PC-9 (cell line): ENCODE results near the gene SLX4IP. TPM values are rescaled to one million over a fixed set of nuclear protein-coding genes. Genes with fewer than 3 reads are reported as not detected.

Experiments used
- BruUV-seq: library from RNA; stranded (reverse); fragments of 400-500 nt; replicated peaks from 2 replicates; lab custom pipeline; 2021; lab: Mats Ljungman, UMichigan
- CTCF ChIA-PET: fragments of 300-600 bp; sonication (Branson Sonifier 250); formaldehyde crosslinking; loops from one replicate; lab custom pipeline; 2022; ENCODE audit warnings: antibody characterized with exemption; lab: Charles Lee
- POLR2A ChIA-PET: fragments of 300-600 bp; sonication (Branson Sonifier 250); formaldehyde crosslinking; loops from one replicate; lab custom pipeline; 2022; ENCODE audit warnings: antibody characterized with exemption; ENCODE audit not compliant: unreplicated experiment; lab: Charles Lee
- DNase-seq, 2 experiments: peaks; one replicate each; pipeline versions ENCODE4 v3.0.0 to v3.0.0-alpha.2; 2015 to 2022; ENCODE audit warnings: mixed read lengths in 1 of 2
- H2AFZ ChIP-seq: fragments of 200-600 bp; sonication (generic); 2 replicates; pipeline ENCODE4 v1.8.1; 2017; ENCODE audit warnings: antibody characterized with exemption
- H3F3A ChIP-seq: fragments of 200-600 bp; sonication (generic); 2 replicates; pipeline ENCODE4 v1.8.1; 2017; ENCODE audit warnings: antibody characterized with exemption, mild to moderate bottlenecking, low read depth; ENCODE audit not compliant: insufficient read depth
- H3K27ac ChIP-seq: fragments of 200-600 bp; sonication (generic); 2 replicates; pipeline ENCODE4 v1.6.1; 2016; ENCODE audit warnings: mixed run types
- H3K27me3 ChIP-seq: fragments of 200-600 bp; sonication (generic); 2 replicates; pipeline ENCODE4 v1.6.1; 2016; ENCODE audit warnings: low read depth, mixed run types; ENCODE audit not compliant: insufficient read depth
- H3K36me3 ChIP-seq: fragments of 200-600 bp; sonication (generic); 2 replicates; pipeline ENCODE4 v1.6.1; 2016; ENCODE audit warnings: low read depth, mixed run types
- H3K4me1 ChIP-seq: fragments of 200-600 bp; sonication (generic); replicated peaks from 2 replicates; pipeline ENCODE4 v1.6.1; 2016; ENCODE audit warnings: mixed run types; ENCODE audit not compliant: insufficient read depth
- H3K4me2 ChIP-seq: fragments of 200-600 bp; sonication (generic); 2 replicates; pipeline ENCODE4 v1.6.1; 2017; ENCODE audit warnings: mixed run types
- H3K4me3 ChIP-seq: fragments of 200-600 bp; sonication (generic); 2 replicates; pipeline ENCODE4 v1.6.1; 2016; ENCODE audit warnings: mixed run types
- H3K79me2 ChIP-seq: fragments of 200-600 bp; sonication (generic); 2 replicates; pipeline ENCODE4 v1.6.1; 2017; ENCODE audit warnings: low read depth, mixed run types
- H3K9me2 ChIP-seq: fragments of 200-600 bp; sonication (generic); 2 replicates; pipeline ENCODE4 v1.8.1; 2017; ENCODE audit warnings: mild to moderate bottlenecking; ENCODE audit not compliant: insufficient read depth
- H3K9me3 ChIP-seq: fragments of 200-600 bp; sonication (generic); 2 replicates; pipeline ENCODE4 v1.8.1; 2016; ENCODE audit warnings: low read depth; ENCODE audit not compliant: insufficient read depth
- H4K20me1 ChIP-seq: fragments of 200-600 bp; sonication (generic); 2 replicates; pipeline ENCODE4 v1.8.1; 2017; ENCODE audit not compliant: insufficient read depth
- EZH2 ChIP-seq: fragments of 200-600 bp; sonication (generic); IDR thresholded peaks from 2 replicates; pipeline ENCODE4 v1.8.0; 2017; ENCODE audit warnings: antibody characterized with exemption, low read depth
- intact Hi-C: fragments of 100-400 bp; cut with micrococcal nuclease; formaldehyde crosslinking; loops from one replicate; pipeline ENCODE4 v1.10.0; 2022; ENCODE audit not compliant: unreplicated experiment
- total RNA-seq: library from RNA; stranded (reverse); gene quantifications from 2 replicates; pipeline ENCODE4 v1.2.3, GENCODE V29; 2021
- TF ChIP-seq, protein P1 (sequence below): fragments of 200-600 bp; sonication (generic); conservative IDR thresholded peaks from 2 replicates; pipeline ENCODE4 v1.6.1; 2017; ENCODE audit warnings: mixed run types, antibody characterized with exemption, mild to moderate bottlenecking, moderate library complexity

The SLX4IP gene
- total RNA-seq, 1 experiment from 2014 or later: 13.4 TPM

DNA sequence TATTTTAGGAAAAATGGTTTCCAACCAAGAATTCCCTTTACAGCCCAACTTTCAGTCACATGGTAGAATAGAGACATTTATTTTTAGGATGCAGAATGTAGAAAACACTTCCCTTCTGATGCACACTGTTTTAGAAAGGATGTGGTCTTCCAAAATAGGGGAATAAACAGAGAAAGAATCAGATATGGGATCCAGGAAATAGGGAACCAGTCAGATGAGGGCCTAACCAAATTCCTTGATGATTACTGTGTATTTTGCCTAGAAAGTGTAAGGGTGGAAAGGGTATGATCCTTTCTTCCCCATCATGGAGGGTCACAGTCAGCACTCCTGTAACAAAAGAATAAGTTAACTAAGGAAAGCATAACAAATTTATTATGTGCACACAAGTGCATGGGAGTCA is 27.4 kb downstream of the SLX4IP start:
- peaks cover 2% of the 10 kb centered on the region for H3F3A ChIP-seq
- 0 out of 2 replicates have a peak, but pooled peaks cover 3% of the 10 kb centered on the region for H3K79me2 ChIP-seq
- H4K20me1 ChIP-seq: no peaks in the 10 kb centered on the region
- CTCF ChIA-PET: no interaction called here
- no peak overlapping the region for H3K4me3 ChIP-seq
- peaks cover 3% of the 10 kb centered on the region for H3K4me1 ChIP-seq
- POLR2A ChIA-PET: no interaction called here
- H3K4me2 ChIP-seq: no peak overlapping the region
- peaks cover 15% of the 10 kb centered on the region; the same call in 1 of the 2 replicates for H3K9me3 ChIP-seq
- BruUV-seq: no TSS peak
- no peak for TF ChIP-seq EZH2
- TF ChIP-seq, protein P1, sequence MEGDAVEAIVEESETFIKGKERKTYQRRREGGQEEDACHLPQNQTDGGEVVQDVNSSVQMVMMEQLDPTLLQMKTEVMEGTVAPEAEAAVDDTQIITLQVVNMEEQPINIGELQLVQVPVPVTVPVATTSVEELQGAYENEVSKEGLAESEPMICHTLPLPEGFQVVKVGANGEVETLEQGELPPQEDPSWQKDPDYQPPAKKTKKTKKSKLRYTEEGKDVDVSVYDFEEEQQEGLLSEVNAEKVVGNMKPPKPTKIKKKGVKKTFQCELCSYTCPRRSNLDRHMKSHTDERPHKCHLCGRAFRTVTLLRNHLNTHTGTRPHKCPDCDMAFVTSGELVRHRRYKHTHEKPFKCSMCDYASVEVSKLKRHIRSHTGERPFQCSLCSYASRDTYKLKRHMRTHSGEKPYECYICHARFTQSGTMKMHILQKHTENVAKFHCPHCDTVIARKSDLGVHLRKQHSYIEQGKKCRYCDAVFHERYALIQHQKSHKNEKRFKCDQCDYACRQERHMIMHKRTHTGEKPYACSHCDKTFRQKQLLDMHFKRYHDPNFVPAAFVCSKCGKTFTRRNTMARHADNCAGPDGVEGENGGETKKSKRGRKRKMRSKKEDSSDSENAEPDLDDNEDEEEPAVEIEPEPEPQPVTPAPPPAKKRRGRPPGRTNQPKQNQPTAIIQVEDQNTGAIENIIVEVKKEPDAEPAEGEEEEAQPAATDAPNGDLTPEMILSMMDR: no peak
- H3K9me2 ChIP-seq: no peaks in the 10 kb centered on the region
- no peak overlapping the region for H3K27ac ChIP-seq
- no peaks in the 10 kb centered on the region for H3K27me3 ChIP-seq
- peaks cover 12% of the 10 kb centered on the region for H3K36me3 ChIP-seq
- intact Hi-C loops: no loop called here
- H2AFZ ChIP-seq: no peak overlapping the region
- no peak for DNase-seq

DNA sequence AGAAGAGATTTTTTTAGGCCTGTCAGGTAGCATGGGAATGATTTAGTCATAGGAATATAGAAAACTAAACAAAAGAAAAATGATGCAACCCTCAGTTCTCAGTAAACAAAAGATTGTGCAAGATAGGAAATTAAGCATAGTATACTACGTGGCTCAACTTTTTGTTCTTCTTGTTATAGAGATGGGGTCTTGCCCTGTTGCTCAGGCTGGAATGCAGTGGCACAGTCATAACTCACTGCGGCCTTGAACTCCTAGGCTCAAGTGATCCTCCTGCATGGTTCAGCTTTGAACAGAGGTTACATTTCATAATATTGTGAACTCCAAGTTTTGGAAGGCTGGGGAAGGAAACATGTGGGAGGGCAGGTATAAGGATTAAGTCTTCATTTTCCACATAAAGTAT is 28.5 kb downstream of the SLX4IP start:
- intact Hi-C loops: no loop called here
- no TSS peak for BruUV-seq

DNA sequence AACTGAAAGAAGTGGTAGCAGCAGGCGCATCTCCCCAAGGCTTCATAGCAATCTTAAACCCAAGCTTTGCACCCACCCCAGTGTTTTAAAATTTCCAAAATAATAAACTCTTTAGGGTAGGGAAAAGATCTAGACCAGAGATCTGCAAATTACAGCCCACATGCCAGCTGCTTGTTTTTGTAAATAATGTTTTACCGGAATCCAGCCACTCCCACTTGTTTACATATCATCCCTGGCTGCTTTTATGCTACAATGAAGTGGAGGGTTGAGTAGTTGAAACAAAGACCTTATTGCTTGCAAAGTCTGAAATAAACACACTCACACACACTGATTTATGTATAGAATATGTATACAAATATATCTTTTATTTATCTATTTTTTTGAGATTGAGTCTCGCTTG is 30.0 kb downstream of the SLX4IP start:
- H3K4me2 ChIP-seq: no peak overlapping the region
- ChIA-PET POLR2A (no interaction called here), CTCF (no interaction called here)
- TF ChIP-seq EZH2: no peak
- TF ChIP-seq, protein P1: no peak
- peaks cover 15% of the 10 kb centered on the region; the same call in 1 of the 2 replicates for H3K9me3 ChIP-seq
- no peaks in the 10 kb centered on the region for H4K20me1 ChIP-seq
- H3K36me3 ChIP-seq: peaks cover 9% of the 10 kb centered on the region; the same call in 1 of the 2 replicates
- intact Hi-C loops: no loop called here
- no peaks in the 10 kb centered on the region for H3K27me3 ChIP-seq
- no TSS peak for BruUV-seq
- H3K4me1 ChIP-seq: peaks cover 21% of the 10 kb centered on the region
- peaks cover 10% of the 10 kb centered on the region for H3F3A ChIP-seq
- 0 out of 2 replicates have a peak, but pooled peaks cover 3% of the 10 kb centered on the region for H3K79me2 ChIP-seq
- H3K9me2 ChIP-seq: no peaks in the 10 kb centered on the region
- H3K4me3 ChIP-seq: no peak overlapping the region
- H2AFZ ChIP-seq: no peak overlapping the region
- H3K27ac ChIP-seq: no peak overlapping the region
- DNase-seq: no peak

More for the DNA sequence above, 28.5 kb downstream of the SLX4IP start:
- ChIA-PET POLR2A (interaction anchor here (0.5 kb wide), 1 partner anchor 146 kb away, joined by 8 read pairs; no protein-coding TSS in a partner anchor), CTCF (no interaction called here)
- no peak overlapping the region for H3K4me2 ChIP-seq
- no peaks in the 10 kb centered on the region for H3K27me3 ChIP-seq
- H3K4me3 ChIP-seq: no peak overlapping the region
- no peaks in the 10 kb centered on the region for H4K20me1 ChIP-seq
- no peaks in the 10 kb centered on the region for H3K9me2 ChIP-seq
- H3K79me2 ChIP-seq: 0 out of 2 replicates have a peak, but pooled peaks cover 3% of the 10 kb centered on the region
- H2AFZ ChIP-seq: no peak overlapping the region
- H3K9me3 ChIP-seq: peaks cover 15% of the 10 kb centered on the region; the same call in 1 of the 2 replicates
- H3K27ac ChIP-seq: no peak overlapping the region
- peaks cover 12% of the 10 kb centered on the region; the same call in 1 of the 2 replicates for H3K36me3 ChIP-seq
- H3K4me1 ChIP-seq: peaks cover 14% of the 10 kb centered on the region
- TF ChIP-seq EZH2: no peak
- TF ChIP-seq, protein P1: no peak
- peaks cover 10% of the 10 kb centered on the region for H3F3A ChIP-seq
- DNase-seq: peak in 1 of 2 experiments; percentile 37
